Tibial nerve (tissue), 4 donors: ENCODE measurements around the gene TUBGCP6. TPM values are rescaled to one million over a fixed set of nuclear protein-coding genes. Genes with fewer than 3 reads are reported as not detected.

Experiments
- DNase-seq, 2 donors: peaks; one replicate each; pipeline ENCODE4 v3.0.0-alpha.2; 2019; ENCODE audit warnings: low spot score in 2 of 2
- H3K27ac ChIP-seq, 4 donors: fragments of 200-600 bp; sonication (generic) in 3 of 4; one replicate each; pipeline ENCODE4 v1.5.1; 2017 to 2019; ENCODE audit warnings: mild to moderate bottlenecking in 1 of 4
- H3K27me3 ChIP-seq, 2 donors: fragments of 200-600 bp; sonication (generic) in 1 of 2; one replicate each; pipeline versions ENCODE4 v1.5.1 to v1.6.0; 2017 to 2019
- H3K36me3 ChIP-seq, 3 donors: fragments of 200-600 bp; sonication (generic); one replicate each; pipeline ENCODE4 v1.5.1; 2018 to 2019
- H3K4me1 ChIP-seq, 4 donors: fragments of 200-600 bp; sonication (generic) in 3 of 4; one replicate each; pipeline ENCODE4 v1.5.1; 2017 to 2019
- H3K4me3 ChIP-seq, 4 donors: fragments of 200-600 bp; sonication (generic) in 3 of 4; one replicate each; pipeline ENCODE4 v1.5.1; 2017 to 2019; ENCODE audit warnings: mild to moderate bottlenecking in 1 of 4, moderate library complexity in 1 of 4
- H3K9me3 ChIP-seq, 4 donors: fragments of 200-600 bp; sonication (generic) in 3 of 4; one replicate each; pipeline ENCODE4 v1.5.1; 2017 to 2019
- EP300 ChIP-seq, 2 donors: sonication (generic); formaldehyde crosslinking; IDR thresholded peaks; one replicate each; pipeline ENCODE4 v1.6.1; 2017; ENCODE audit warnings: antibody characterized with exemption in 2 of 2, mild to moderate bottlenecking in 1 of 2
- POLR2A ChIP-seq, 2 donors: fragments of 450-650 bp; IDR thresholded peaks; one replicate each; pipeline ENCODE4 v1.6.1; 2017; ENCODE audit warnings: antibody characterized with exemption in 2 of 2, mild to moderate bottlenecking in 2 of 2, moderate library complexity in 2 of 2
- WGBS, 2 donors: methylation state at CpG; one replicate each; pipeline ENCODE4 v1.1.5; 2018; 5-methylcytosine and 5-hydroxymethylcytosine counted together
- total RNA-seq, 4 donors: library from RNA; depleted of rRNA; stranded (reverse); fragments of >200 nt; gene quantifications; one replicate each; pipeline ENCODE4 v1.1.0, GENCODE V29; 2016
- TF ChIP-seq, protein P1 (sequence below), 5 experiments: fragments of 200-600 bp in 3 of 5; fragments of 450-650 bp in 2 of 5; sonication (generic) in 3 of 5; IDR thresholded peaks; one replicate each; pipeline ENCODE4 v1.5.1; 2016 to 2019; ENCODE audit warnings: antibody characterized with exemption in 5 of 5, mild to moderate bottlenecking in 3 of 5, moderate library complexity in 2 of 5

TUBGCP6 gene
- total RNA-seq, 4 donors from 2014 or later = 72.2 to 127 (median 78.6) TPM

DNA sequence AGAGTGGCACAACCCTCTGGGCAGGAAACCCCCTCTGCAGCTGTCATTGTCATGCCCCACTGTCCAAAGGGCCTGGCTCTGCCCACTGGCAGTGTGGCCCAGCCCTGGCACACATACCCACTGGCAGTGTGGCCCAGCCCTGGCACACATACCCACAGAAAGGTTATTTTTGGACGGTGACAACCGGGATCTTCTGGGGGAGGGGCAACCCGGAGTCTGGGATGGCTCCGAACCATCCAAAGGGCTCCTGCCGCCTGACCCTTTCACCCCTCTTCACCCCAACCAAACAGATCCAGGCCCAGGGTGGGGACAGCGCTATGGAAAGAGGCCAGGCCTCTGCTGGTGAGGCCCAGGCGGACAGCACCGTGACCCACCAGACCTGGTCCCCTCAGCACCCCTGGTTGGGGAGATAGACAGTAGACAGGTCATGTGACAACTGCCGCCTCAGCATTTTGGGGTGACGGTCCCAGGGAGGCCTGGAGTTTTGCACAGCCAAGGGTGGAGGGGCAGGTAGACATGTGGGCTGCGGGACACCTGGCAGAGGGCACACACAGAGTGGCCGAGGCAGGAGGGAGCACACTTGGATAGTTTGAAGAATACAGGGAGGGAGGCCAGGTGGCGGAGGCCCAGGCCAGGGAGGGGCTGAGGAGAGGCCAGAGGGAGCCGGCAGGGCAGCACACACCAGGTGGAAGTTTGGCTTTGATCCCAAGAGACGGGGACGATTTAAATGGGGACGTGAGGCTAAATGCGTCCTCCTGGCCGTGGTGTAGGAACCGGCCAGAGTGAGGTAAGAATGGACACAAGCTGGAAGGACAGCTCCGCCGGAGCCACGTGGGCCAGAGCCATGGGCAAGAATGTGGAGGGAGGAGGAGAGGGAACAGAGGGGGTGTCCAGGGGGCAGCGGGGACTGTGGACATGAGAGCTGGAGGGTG lies 13.8 kb upstream of the TUBGCP6 start:
- WGBS, 2 donors = 74 to 78% methylated on average over 23 to 24 of the region's 24 CpGs
- no peak for TF ChIP-seq POLR2A (IDR thresholded peaks at IDR 0.05)
- no peaks in the 10 kb centered on the region for H3K9me3 ChIP-seq
- H3K4me3 ChIP-seq = no peak overlapping the region
- DNase-seq = no peak
- peaks cover 0 to 58% of the 10 kb centered on the region in 2 donors for H3K27me3 ChIP-seq
- H3K27ac ChIP-seq = no peak overlapping the region
- H3K36me3 ChIP-seq = no peaks in the 10 kb centered on the region
- H3K4me1 ChIP-seq = peaks cover 0 to 28% (median 4%) of the 10 kb centered on the region in 4 donors

DNA sequence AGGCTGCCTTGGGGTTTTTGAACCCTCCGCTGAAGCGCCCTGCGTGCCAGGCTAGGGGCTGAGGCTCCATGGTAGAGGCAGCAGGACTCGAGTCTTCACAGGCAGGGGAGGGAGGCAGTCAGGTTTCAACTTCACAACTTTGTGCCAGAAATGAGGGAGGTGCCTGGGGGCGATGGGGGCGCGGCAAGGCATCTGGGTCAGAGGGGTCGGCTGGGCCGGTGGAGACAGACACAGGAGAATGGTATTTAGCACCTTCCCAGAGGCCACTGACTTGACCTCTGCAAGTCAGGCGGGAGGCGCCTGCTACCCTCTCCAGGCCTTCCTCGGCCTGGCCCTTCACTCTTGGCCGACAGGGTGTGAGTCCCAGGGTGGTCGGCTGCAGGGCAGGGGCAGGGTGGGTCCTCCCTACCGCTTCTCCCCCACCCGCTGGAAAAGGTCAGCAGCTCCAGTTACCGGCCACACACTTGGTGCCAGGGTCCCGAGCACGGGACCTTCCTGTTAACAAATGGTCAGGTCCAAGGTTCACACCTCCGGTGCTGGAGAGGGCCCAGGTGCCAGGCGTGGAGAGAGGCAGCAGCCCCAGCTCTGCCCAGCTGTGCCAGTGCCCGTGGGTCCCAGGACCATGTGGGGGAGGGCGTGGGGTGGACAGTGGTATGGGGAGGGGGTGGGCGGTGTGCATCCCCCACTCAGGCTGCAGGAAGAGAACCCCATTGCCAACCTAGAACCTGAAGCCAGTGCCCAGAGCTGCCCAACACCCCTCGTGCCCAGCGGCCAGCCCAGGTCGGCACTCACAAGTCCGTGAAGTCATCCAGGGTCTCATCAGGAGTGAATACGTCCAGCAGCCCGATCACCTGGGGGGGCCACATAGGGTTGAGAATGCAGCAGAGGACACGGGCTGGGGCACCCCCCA lies 12.9 kb upstream of the TUBGCP6 start:
- no peaks in the 10 kb centered on the region for H3K36me3 ChIP-seq
- H3K4me3 ChIP-seq = no peak overlapping the region
- peaks cover 0 to 49% of the 10 kb centered on the region in 2 donors for H3K27me3 ChIP-seq
- DNase-seq = no peak
- peaks cover 0 to 22% (median 4%) of the 10 kb centered on the region in 4 donors for H3K4me1 ChIP-seq
- 66 to 78% methylated on average over 18 to 29 of the region's 31 CpGs for whole genome bisulfite sequencing, 2 donors
- no peak overlapping the region for H3K27ac ChIP-seq
- TF ChIP-seq POLR2A (IDR thresholded peaks at IDR 0.05) (no peak), EP300 (IDR thresholded peaks at IDR 0.05) (no peak)
- TF ChIP-seq, protein P1, sequence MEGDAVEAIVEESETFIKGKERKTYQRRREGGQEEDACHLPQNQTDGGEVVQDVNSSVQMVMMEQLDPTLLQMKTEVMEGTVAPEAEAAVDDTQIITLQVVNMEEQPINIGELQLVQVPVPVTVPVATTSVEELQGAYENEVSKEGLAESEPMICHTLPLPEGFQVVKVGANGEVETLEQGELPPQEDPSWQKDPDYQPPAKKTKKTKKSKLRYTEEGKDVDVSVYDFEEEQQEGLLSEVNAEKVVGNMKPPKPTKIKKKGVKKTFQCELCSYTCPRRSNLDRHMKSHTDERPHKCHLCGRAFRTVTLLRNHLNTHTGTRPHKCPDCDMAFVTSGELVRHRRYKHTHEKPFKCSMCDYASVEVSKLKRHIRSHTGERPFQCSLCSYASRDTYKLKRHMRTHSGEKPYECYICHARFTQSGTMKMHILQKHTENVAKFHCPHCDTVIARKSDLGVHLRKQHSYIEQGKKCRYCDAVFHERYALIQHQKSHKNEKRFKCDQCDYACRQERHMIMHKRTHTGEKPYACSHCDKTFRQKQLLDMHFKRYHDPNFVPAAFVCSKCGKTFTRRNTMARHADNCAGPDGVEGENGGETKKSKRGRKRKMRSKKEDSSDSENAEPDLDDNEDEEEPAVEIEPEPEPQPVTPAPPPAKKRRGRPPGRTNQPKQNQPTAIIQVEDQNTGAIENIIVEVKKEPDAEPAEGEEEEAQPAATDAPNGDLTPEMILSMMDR (IDR thresholded peaks at IDR 0.05) = no peak
- H3K9me3 ChIP-seq = no peaks in the 10 kb centered on the region

DNA sequence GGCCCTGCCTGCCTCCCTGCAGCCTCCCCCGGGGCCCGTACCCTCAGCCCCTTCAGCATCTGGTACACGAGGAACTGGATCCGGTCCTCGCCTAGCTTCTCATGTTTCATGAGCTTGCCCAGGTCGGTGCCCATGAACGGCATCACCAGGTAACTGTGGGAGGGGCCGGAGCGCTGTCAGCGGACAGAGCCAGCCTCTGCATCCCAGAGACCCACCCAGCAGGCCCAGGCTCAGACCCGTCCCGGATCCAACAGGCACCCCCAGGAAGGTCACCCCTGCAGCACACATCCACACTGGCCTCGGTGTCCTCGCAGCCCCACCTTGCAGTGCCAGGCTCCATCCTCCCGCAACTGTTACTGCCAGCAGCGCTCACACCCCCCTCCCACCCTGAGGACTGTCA lies 12.2 kb upstream of the TUBGCP6 start:
- no peaks in the 10 kb centered on the region for H3K9me3 ChIP-seq
- TF ChIP-seq, protein P1 (IDR thresholded peaks at IDR 0.05) = no peak
- TF ChIP-seq EP300 (IDR thresholded peaks at IDR 0.05) (no peak), POLR2A (IDR thresholded peaks at IDR 0.05) (no peak)
- H3K4me1 ChIP-seq = peaks cover 0 to 16% (median 2%) of the 10 kb centered on the region in 4 donors
- no peaks in the 10 kb centered on the region for H3K36me3 ChIP-seq
- 75 to 76% methylated on average over 11 to 16 of the region's 16 CpGs for WGBS, 2 donors
- no peak overlapping the region for H3K27ac ChIP-seq
- no peak for DNase-seq
- no peak overlapping the region for H3K4me3 ChIP-seq
- H3K27me3 ChIP-seq = peaks cover 0 to 42% of the 10 kb centered on the region in 2 donors

DNA sequence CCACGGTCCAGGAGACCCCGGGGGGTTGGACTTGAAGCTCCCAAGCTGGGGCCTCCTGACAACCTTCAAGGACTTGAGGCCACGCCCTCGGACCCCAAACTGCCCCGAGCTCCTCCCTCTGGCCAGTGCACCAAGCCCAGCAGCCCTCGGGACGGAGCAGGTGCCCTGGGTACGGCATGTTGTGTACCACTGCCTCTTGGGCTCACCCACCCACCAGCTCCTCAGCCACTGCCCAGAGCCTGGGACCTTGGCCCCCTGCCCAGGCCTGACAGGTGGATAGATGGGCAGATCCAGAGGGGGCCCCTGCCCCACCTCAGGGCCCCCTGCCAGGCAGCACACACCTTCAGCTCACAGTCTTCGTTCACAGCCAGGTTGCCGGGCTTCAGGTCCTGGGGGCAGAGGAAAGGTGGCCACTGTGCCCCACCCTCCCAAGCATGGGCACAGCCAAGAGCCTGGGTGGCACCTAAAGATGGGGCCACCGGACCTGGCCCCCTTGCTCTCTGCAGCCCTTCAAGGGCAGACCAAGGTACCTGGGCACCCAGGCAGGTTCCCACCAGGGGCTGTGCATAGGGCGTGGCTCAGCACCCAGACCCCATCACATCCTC lies 11.5 kb upstream of the TUBGCP6 start:
- H3K27ac ChIP-seq = no peak overlapping the region
- no peak overlapping the region for H3K4me3 ChIP-seq
- peaks cover 0 to 38% of the 10 kb centered on the region in 2 donors for H3K27me3 ChIP-seq
- H3K4me1 ChIP-seq = peaks cover 0 to 18% (median 5%) of the 10 kb centered on the region in 4 donors
- TF ChIP-seq POLR2A (IDR thresholded peaks at IDR 0.05) = no peak
- no peaks in the 10 kb centered on the region for H3K9me3 ChIP-seq
- 84 to 95% methylated on average over 11 to 12 of the region's 12 CpGs for WGBS, 2 donors
- H3K36me3 ChIP-seq = no peaks in the 10 kb centered on the region
- no peak for DNase-seq

DNA sequence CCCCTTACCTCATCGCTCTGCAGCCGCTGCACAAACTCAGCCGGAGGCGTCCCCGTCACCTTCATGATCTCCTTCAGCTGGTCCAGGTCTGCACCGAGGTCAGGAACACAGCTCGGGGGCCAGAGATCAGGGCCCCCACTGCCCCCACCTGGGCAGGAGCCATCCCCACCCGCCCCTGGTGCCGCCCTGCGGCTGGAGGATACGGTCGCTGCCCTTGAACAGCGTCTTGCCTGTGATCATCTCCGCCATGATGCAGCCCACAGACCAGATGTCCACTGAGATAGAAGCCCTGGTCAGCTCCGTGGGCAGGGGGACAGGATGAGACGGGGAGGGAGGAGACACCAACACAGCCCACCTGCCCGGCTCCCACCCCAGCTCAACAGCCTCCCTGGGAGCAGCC lies 10.8 kb upstream of the TUBGCP6 start:
- TF ChIP-seq, protein P1 (IDR thresholded peaks at IDR 0.05) = no peak
- TF ChIP-seq POLR2A (IDR thresholded peaks at IDR 0.05) = no peak
- no peak for TF ChIP-seq EP300 (IDR thresholded peaks at IDR 0.05)
- no peak overlapping the region for H3K4me3 ChIP-seq
- peaks cover 0 to 20% (median 11%) of the 10 kb centered on the region in 4 donors for H3K4me1 ChIP-seq
- H3K36me3 ChIP-seq = no peaks in the 10 kb centered on the region
- no peak overlapping the region for H3K27ac ChIP-seq
- DNase-seq = no peak
- H3K9me3 ChIP-seq = no peaks in the 10 kb centered on the region
- WGBS, 2 donors = 88 to 92% methylated on average over 15 to 17 of the region's 17 CpGs
- peaks cover 0 to 33% of the 10 kb centered on the region in 2 donors for H3K27me3 ChIP-seq
